Ectodermal cell (in vitro differentiated cells): Measurements from ENCODE around the gene ARHGAP22.

Source experiments
- H3K27ac ChIP-seq: 2 replicates; pipeline ENCODE4 v1.7.0; 2013; ENCODE audit warnings: mild to moderate bottlenecking, low read depth, low read length; ENCODE audit not compliant: insufficient read depth, poor library complexity, severe bottlenecking
- H3K27me3 ChIP-seq: 2 replicates; pipeline ENCODE4 v1.7.0; 2013; ENCODE audit warnings: mild to moderate bottlenecking, low read length; ENCODE audit not compliant: insufficient read depth, control insufficient read depth, poor library complexity, severe bottlenecking
- H3K36me3 ChIP-seq: one replicate; pipeline ENCODE4 v1.7.0; 2013; ENCODE audit warnings: low read length; ENCODE audit not compliant: control insufficient read depth, insufficient read depth
- H3K4me1 ChIP-seq: one replicate; pipeline ENCODE4 v1.7.0; 2013; ENCODE audit warnings: low read length; ENCODE audit not compliant: control insufficient read depth, insufficient read depth
- H3K4me3 ChIP-seq: 2 replicates; pipeline ENCODE4 v1.7.0; 2013; ENCODE audit warnings: low read depth, low read length, control low read depth; ENCODE audit not compliant: insufficient read depth
- H3K9me3 ChIP-seq: 2 replicates; pipeline ENCODE4 v1.7.0; 2013; ENCODE audit warnings: mild to moderate bottlenecking, low read length, moderate library complexity; ENCODE audit not compliant: control insufficient read depth
- WGBS, 2 experiments: methylation state at CpG; one replicate each; pipeline ENCODE4 v1.1.7; 2013; ENCODE audit warnings: missing lambda C conversion rate in 2 of 2; 5-methylcytosine and 5-hydroxymethylcytosine counted together

Gene ARHGAP22

DNA sequence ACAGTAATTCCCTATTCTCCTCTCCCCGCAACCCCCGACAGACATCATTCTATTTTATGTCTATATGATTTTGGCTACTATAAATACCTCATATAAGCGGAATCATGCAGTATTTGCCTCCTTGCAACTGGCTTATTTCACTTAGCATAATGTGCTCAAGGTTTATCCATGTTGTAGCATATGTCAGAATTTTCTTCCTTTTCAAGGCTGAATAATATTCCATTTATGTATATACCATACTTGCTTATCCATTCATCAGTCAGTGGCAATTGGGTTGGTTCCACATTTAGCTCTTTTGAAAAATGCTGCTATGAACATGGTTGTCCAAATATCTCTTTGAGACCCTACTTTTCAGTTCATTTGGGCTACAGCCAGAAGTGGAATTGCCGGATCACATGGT, 191.9 kb downstream of the ARHGAP22 start:
- no peaks in the 10 kb centered on the region for H3K9me3 ChIP-seq
- no peaks in the 10 kb centered on the region for H3K4me1 ChIP-seq
- peaks cover 33% of the 10 kb centered on the region for H3K36me3 ChIP-seq
- no peak overlapping the region for H3K4me3 ChIP-seq
- no peak overlapping the region for H3K27ac ChIP-seq
- no peaks in the 10 kb centered on the region for H3K27me3 ChIP-seq
- WGBS, 2 experiments, result 84 to 94% methylated on average over 3 to 4 of the region's 4 CpGs

DNA sequence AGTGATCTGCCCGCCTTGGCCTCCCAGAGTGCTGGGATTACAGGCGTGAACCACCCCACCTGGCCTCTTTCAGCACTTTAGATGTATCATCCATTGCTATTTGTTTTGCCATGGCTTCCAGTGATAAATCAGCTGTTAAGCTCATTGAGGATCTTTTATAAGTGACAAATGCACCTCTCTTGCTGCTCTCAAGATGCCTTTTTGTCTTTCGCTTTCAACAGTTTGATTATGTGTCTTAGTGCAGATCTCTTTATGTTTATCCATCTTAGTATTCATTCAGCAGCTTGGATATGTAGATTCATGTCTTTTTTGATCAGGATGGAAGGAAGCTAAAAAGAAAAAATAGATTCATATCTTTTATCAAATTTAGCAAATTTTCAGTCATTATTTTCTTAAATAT, 192.8 kb downstream of the ARHGAP22 start:
- 96 to 98% methylated on average over 3 of the region's 3 CpGs for WGBS, 2 experiments
- Histone ChIP-seq H3K27me3 (no peaks in the 10 kb centered on the region), H3K4me1 (no peaks in the 10 kb centered on the region), H3K36me3 (peaks cover 33% of the 10 kb centered on the region), H3K9me3 (no peaks in the 10 kb centered on the region), H3K27ac (no peak overlapping the region), H3K4me3 (no peak overlapping the region)

GRCh38 chr10:48411510-48411909, 193.4 kb downstream of the ARHGAP22 start:
- Histone ChIP-seq H3K27ac (no peak overlapping the region), H3K4me1 (no peaks in the 10 kb centered on the region), H3K27me3 (no peaks in the 10 kb centered on the region), H3K9me3 (no peaks in the 10 kb centered on the region), H3K36me3 (peaks cover 33% of the 10 kb centered on the region), H3K4me3 (no peak overlapping the region)
- 84 to 98% methylated on average over 2 of the region's 2 CpGs for WGBS, 2 experiments

- 99% methylated on average over 4 to 5 of the region's 6 CpGs for WGBS, 2 experiments
- Histone ChIP-seq H3K27me3 (no peaks in the 10 kb centered on the region), H3K4me1 (no peaks in the 10 kb centered on the region), H3K4me3 (no peak overlapping the region), H3K27ac (no peak overlapping the region), H3K9me3 (no peaks in the 10 kb centered on the region), H3K36me3 (peaks cover 33% of the 10 kb centered on the region)
Measured at GRCh38 chr10:48410503-48410902, 194.4 kb downstream of the ARHGAP22 start.

DNA sequence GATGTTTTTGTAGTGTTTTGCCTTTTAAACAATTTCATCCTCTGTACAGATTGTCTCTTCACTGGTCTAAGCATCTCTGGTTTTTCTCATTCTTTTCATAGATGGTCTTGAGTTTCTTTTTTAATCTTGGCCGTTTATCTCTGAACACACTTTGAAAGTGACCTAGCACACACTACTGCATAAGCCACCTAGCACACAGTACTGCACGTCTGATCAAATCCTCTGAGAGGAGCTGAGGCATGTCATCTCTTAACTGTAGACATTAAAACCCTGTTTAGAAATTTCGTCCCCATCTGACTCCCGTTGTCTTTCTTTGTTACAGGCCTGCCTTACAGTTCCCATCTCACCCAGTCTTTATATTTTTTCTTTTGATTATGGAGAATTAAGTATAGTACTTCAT, 198.2 kb downstream of the ARHGAP22 start:
- Histone ChIP-seq H3K27ac (no peak overlapping the region), H3K4me3 (no peak overlapping the region), H3K27me3 (no peaks in the 10 kb centered on the region), H3K36me3 (peaks cover 19% of the 10 kb centered on the region), H3K9me3 (no peaks in the 10 kb centered on the region), H3K4me1 (no peaks in the 10 kb centered on the region)
- WGBS, 2 experiments, result 97 to 98% methylated on average over 4 of the region's 4 CpGs

DNA sequence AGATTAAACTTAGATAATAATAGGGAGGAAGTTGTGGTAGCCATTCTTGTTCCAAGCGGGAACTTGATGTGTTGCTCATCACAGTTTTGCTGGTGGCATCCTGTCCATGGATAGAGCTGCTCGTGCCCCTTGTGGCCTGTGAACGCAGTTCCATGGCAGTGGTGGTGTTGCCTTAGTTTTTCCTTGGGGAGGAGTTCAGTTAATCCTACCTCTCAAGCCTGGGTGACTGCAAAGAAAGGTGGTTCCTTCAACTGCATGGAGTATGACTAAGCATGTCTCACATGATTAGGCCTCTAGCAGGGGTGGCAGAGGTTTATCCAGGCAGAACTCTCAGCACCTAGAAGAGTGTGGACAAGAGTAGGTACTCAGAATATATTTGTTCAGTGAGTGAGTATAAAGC, 198.7 kb downstream of the ARHGAP22 start:
- 76 to 83% methylated on average over 3 of the region's 3 CpGs for whole genome bisulfite sequencing, 2 experiments
- Histone ChIP-seq H3K36me3 (peaks cover 14% of the 10 kb centered on the region), H3K9me3 (no peaks in the 10 kb centered on the region), H3K4me3 (no peak overlapping the region), H3K4me1 (no peaks in the 10 kb centered on the region), H3K27me3 (no peaks in the 10 kb centered on the region), H3K27ac (no peak overlapping the region)

GRCh38 chr10:48404646-48405045, 200.2 kb downstream of the ARHGAP22 start:
- H3K9me3 ChIP-seq, result no peaks in the 10 kb centered on the region
- H3K4me1 ChIP-seq, result peaks cover 2% of the 10 kb centered on the region
- WGBS, 2 experiments, result 95% methylated on average over 4 of the region's 4 CpGs

DNA sequence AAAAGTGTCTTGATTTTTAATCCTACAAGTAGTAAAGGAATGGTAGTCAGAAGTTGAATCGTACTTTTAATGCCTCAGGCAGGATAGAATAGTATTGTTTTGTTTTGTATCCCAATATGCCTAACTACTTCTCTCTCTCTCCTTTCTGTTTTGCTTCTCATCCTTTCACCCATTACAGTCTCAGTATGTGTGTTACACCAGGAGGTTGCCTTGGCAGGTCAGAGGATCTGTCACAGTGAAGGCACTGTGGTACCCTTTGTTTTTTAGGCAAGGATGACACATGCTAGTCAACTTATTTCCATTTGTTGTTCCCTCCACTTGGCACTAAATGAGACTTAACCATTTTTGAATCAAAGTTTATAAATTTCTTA, 204.0 kb downstream of the ARHGAP22 start:
- Histone ChIP-seq H3K4me3 (no peak overlapping the region), H3K27ac (no peak overlapping the region), H3K9me3 (no peaks in the 10 kb centered on the region), H3K4me1 (peaks cover 17% of the 10 kb centered on the region), H3K36me3 (no peaks in the 10 kb centered on the region), H3K27me3 (no peaks in the 10 kb centered on the region)
- WGBS, 2 experiments, result 67% methylated on average over 1 of the region's 1 CpG; no CpG with 5 or more reads in 1 of the 2 experiments

More at GRCh38 chr10:48404646-48405045, 200.2 kb downstream of the ARHGAP22 start:
- Histone ChIP-seq H3K4me3 (no peak overlapping the region), H3K27ac (no peak overlapping the region), H3K36me3 (no peaks in the 10 kb centered on the region), H3K27me3 (no peaks in the 10 kb centered on the region)

DNA sequence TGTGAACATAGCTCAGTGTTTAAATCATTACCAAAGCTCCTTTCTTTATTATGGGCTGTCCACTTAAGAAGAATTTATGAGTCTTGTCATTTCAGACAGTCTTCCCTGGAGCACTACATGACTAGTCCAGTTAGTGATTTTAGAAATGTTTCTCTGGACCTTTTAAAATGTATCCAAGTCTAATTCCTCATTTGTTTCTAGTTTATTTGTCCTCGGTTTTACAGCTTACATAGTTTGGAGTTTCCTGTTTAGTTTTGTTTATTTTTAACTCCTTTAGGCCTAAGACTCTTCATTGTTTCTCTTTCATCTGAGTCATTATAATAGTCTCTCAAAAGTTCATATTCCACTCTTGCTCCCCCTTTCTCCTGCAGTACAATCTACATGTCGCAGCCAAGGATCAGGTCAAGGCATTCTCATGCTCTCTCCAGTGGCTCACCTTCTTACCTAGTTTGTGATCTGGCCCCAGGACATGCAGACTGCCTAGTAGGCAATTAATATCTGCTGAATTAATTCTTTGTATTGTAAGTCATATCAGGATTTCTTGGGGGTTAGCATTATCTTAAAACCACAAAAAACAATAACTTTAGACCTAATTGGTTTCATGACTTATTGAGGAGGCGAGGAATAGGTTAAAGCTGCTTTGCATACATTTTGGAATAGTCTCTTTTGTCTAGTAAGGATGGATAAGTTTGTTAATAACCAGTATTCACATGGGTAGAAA, 204.6 kb downstream of the ARHGAP22 start:
- WGBS, 2 experiments, result 65 to 76% methylated on average over 2 to 3 of the region's 3 CpGs
- no peaks in the 10 kb centered on the region for H3K27me3 ChIP-seq
- no peaks in the 10 kb centered on the region for H3K36me3 ChIP-seq
- H3K27ac ChIP-seq, result no peak overlapping the region
- H3K9me3 ChIP-seq, result no peaks in the 10 kb centered on the region
- H3K4me3 ChIP-seq, result no peak overlapping the region
- peaks cover 17% of the 10 kb centered on the region for H3K4me1 ChIP-seq

GRCh38 chr10:48399551-48399950, 205.3 kb downstream of the ARHGAP22 start:
- Histone ChIP-seq H3K4me3 (no peak overlapping the region), H3K27ac (no peak overlapping the region), H3K27me3 (no peaks in the 10 kb centered on the region), H3K36me3 (no peaks in the 10 kb centered on the region), H3K9me3 (no peaks in the 10 kb centered on the region), H3K4me1 (peaks cover 17% of the 10 kb centered on the region)
- WGBS, 2 experiments, result no CpG with 5 or more reads among the region's 1 CpG
